ENCODE measurements around the gene UNK.

UNK gene

GRCh38 chr17:75831032-75831571 is 46.5 kb downstream of the UNK start:
- no peak overlapping the region for H3K4me3 ChIP-seq (ENCODE audit: low read depth, low read length)
- no peak for DNase-seq (ENCODE audit: low read depth)
- TF ChIP-seq, protein P1, sequence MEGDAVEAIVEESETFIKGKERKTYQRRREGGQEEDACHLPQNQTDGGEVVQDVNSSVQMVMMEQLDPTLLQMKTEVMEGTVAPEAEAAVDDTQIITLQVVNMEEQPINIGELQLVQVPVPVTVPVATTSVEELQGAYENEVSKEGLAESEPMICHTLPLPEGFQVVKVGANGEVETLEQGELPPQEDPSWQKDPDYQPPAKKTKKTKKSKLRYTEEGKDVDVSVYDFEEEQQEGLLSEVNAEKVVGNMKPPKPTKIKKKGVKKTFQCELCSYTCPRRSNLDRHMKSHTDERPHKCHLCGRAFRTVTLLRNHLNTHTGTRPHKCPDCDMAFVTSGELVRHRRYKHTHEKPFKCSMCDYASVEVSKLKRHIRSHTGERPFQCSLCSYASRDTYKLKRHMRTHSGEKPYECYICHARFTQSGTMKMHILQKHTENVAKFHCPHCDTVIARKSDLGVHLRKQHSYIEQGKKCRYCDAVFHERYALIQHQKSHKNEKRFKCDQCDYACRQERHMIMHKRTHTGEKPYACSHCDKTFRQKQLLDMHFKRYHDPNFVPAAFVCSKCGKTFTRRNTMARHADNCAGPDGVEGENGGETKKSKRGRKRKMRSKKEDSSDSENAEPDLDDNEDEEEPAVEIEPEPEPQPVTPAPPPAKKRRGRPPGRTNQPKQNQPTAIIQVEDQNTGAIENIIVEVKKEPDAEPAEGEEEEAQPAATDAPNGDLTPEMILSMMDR (IDR thresholded peaks at IDR 0.05; ENCODE audit: insufficient read depth, low read depth, low read length, missing control alignments) = no peak

DNA sequence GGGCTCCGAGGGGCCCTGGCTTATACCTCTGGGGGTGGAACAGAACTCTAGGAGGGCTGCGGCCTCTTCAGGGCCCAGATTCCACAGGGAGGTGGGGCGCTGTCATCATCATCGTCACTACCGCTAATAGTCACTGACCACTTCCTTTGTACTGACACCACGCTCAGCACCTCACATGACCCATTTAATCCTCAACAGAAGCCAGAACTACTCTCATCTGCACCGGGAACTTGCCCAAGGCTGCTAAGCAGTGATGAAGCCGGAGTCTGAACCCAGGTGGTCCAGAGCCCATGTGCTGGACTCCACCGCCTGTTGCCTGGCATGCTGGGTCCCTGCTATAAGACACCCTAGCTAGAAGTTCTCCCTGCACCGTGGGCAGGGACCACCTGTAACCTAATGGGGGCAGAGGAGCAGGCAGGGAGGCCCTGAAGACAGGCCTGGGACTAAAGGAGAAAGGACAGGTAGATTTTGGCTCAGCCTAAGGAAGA is 47.6 kb downstream of the UNK start:
- DNase-seq (ENCODE audit: low read depth) = no peak
- TF ChIP-seq, protein P1 (IDR thresholded peaks at IDR 0.05; ENCODE audit: insufficient read depth, low read depth, low read length, missing control alignments) = no peak
- no peak overlapping the region for H3K4me3 ChIP-seq (ENCODE audit: low read depth, low read length)

GRCh38 chr17:75832652-75833400 is 48.2 kb downstream of the UNK start:
- DNase-seq (ENCODE audit: low read depth) = no peak
- TF ChIP-seq, protein P1 (IDR thresholded peaks at IDR 0.05; ENCODE audit: insufficient read depth, low read depth, low read length, missing control alignments) = no peak
- H3K4me3 ChIP-seq (ENCODE audit: low read depth, low read length) = no peak overlapping the region

DNA sequence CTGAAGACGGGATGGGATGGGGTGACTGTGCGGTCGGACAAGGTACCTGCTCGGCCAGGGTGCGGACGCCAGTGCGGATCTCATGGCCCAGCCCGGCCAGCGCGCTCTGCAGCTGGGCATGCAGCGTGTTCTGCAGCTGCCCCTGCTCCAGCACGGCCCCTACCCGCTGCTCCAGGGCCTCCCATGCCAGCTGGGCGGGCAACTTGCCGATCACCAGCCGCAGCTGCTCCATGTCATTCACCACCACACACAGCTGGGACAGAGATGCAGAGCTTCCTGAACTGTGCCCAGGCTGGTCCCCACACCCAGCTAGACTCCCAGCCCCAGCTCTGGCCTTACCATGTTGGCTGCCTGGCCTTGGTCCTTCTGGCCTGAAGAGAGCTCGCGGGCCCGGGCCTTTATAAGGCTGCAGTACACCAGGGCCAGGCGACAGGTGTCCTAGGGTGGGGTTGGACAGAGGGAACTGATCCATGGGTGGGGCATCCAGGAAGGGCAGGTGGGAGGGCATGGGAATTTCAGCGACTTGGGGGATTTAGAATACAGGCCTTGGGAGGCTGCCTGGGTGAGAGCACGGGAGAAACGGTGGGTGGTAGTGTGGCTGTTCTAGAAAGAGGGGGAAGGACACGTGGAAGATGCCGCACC is 49.8 kb downstream of the UNK start:
- TF ChIP-seq, protein P1 (IDR thresholded peaks at IDR 0.05; ENCODE audit: insufficient read depth, low read depth, low read length, missing control alignments) = no peak
- no peak for DNase-seq (ENCODE audit: low read depth)
- H3K4me3 ChIP-seq (ENCODE audit: low read depth, low read length) = no peak overlapping the region

GRCh38 chr17:75834928-75835653 is 50.5 kb downstream of the UNK start:
- DNase-seq (ENCODE audit: low read depth) = no peak
- TF ChIP-seq, protein P1 (IDR thresholded peaks at IDR 0.05; ENCODE audit: insufficient read depth, low read depth, low read length, missing control alignments) = no peak
- H3K4me3 ChIP-seq (ENCODE audit: low read depth, low read length) = no peak overlapping the region

GRCh38 chr17:75835654-75835987 is 51.0 kb downstream of the UNK start:
- no peak for DNase-seq (ENCODE audit: low read depth)
- H3K4me3 ChIP-seq (ENCODE audit: low read depth, low read length) = no peak overlapping the region
- TF ChIP-seq, protein P1 (IDR thresholded peaks at IDR 0.05; ENCODE audit: insufficient read depth, low read depth, low read length, missing control alignments) = no peak

Data from GM12865 (cell line).